IPS-NIHi7 (cell line): ENCODE measurements around the gene FAM20B.

Experiments
- DNase-seq: peaks from one replicate; pipeline ENCODE4 v3.0.0; 2012; ENCODE audit warnings: mixed read lengths; ENCODE audit errors: extremely low spot score

The FAM20B gene

DNA sequence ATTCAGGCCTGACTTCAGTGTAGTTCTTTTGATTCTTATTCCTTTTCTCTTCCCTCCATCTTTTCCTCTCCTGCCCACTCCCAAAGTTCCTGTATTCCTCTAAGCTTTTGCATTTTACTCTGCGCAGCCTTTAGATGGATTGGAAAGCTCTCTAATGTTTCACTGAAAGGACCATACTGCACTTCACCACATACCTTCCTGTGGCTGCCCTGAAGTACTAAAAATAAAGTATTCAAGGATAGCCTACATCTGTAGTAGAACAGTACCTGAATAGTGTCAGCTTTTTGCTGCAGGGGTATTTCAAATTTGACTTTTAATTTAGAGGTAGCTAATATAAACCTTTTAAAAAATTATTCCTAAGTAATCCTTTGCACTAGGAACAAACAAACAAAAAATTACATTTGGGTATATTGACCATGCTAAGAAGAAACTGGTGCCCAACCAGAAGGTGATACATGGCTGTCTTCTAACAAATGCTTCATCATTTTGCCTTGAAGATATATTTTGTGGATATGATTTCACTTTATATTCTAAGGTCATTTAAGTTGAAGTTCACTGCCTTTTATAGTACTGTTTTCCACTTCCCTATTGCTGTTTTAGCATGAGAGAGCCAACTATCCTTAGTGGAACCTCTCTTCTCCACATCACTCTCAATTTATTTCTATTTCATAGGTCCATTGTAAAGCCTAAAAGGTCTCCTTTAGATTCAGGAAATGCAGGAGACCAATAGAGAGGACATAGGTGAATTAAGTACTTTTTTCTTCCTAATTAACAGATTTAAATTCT lies 22.8 kb downstream of the FAM20B start:
- no peak for DNase-seq

DNA sequence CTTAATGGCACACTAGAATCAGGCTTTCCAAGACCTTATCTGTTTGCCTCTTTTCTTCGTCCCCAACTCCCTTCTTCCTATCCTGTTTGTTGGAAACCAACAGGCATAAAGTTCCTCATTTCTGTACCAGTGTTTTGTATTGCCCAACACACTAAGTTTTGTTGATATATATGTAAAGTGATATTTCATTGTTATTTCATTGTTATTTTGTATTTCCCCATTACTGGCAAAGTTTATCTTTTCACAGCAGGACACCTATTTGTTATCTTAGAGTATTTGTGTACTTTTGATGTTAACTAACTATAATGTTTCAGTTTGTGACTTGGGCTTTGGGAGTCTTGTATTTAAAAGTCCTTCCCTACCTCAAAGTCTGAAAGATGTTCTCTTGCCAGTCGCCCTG lies 27.1 kb downstream of the FAM20B start:
- DNase-seq, result no peak

DNA sequence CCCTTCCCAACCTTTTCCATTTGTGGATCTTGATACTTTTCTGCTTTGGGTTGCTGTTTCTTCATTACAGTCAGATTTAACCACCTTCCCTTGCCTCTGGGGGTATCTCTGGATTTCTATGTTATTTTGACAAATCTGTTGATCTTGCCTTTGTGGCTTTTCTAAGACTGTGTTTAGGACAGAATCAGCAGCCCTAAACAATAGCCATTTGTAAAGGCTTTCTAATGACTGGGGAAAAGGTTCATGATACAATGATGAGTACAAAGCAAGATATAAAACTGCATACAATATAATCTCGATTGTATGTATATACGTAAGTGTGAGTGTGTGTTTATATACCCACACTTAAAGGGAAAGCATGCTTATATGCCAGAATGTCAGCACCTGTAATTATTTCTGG lies 27.8 kb downstream of the FAM20B start:
- DNase-seq, result no peak

DNA sequence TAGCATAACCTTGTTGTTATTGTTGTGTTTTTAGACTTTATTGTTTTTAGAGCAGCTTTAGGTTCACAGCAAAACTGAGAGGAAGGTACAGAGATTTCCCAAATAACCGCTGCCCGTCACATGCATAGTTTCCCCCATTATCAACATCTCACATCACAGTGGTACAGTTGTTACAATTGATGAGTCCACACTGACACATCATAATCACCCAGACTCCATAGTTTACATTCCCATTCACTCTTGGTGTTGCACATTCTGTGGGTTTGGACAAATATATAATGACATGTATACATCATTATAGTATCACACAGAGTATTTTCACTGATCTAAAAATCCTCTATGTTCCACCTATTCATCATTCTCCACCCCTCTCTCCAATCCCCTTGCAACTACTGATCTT lies 30.2 kb downstream of the FAM20B start:
- DNase-seq, result no peak

DNA sequence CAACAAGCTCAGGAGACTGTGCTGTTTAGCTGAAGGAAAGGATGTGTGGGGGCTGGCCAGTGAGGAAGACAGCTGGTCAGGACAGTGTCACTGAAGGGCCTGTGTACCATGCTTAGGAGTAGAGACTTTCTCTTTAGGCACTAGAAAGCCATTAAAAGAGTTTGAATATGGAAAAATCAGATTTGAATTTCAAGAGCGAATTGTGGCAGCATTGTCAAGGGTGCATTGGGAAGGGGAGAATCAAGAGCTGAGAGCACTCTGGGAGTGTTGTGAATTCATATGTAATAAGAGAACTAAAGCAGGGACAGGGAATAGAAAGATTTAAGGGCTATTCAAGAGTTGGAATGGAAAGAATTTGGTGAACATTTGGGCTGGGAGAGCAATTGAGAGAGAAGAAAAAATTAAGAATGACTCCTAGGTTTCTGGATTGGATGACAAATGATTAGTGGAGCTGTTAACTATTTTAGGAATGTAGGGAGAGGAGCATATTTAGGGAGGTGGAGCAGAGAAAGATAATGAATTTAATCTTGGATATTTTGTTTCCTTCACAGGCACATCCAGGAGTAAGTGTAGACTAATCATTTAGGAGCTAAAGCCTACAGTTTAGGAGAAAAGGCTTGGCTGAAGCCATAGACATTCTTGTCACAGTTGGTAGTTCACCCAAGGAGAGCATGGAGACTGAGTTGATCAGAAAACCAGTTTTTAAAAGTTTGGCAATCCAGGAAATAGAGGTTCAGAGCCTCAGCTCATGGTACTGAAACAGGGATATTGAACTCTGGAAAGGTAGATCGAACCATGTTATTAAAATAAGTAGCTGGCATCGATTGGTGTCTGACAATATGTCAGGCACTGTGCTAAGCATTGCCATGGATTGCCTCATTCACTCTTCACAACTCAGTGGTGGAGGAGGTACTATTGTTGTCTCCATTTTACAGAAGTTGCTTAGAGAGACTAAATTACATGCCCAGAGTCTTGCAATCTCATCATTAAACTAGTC lies 33.1 kb downstream of the FAM20B start:
- DNase-seq, result peak; percentile 20

DNA sequence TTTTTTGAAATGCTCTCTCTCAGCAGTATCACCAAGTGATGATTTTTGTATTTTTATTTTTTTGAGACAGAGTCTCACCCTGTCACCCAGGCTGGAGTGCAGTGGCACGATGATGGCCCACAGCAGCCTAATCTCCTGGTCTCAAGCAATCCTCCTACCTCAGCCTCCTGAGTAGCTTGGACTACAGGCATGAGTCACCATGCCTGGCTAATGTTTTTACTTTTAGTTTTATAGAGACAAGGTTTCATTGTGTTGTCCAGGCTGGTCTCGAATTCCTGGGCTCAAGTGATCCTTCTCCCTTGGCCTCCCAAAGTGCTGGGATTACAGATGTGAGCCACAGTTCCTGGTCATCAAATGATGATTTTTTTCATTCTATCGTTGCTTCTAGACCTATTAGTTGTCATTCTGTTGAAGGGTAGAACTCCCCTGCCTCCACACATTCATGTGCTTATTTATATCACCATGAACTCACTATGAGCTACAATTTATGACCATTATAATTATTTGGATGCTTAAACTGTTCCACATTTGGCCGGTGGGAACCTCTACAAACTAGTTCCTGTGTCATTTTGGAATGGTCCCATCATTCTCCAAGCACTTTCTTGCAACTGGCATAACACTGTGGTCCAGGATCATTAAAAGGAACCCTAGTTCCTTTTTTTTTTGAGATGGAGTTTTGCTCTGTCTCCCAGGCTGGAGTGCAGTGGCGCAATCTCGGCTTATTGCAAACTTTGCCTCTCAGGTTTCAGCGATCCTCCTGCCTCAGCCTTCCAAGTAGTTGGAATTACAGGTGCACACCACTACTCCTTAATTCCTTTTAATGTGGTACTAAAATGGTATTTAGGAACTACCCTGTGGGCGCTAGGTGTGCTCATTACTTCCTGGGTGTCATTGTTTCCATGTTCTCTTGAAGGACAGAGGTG lies 35.9 kb downstream of the FAM20B start:
- DNase-seq, result no peak

DNA sequence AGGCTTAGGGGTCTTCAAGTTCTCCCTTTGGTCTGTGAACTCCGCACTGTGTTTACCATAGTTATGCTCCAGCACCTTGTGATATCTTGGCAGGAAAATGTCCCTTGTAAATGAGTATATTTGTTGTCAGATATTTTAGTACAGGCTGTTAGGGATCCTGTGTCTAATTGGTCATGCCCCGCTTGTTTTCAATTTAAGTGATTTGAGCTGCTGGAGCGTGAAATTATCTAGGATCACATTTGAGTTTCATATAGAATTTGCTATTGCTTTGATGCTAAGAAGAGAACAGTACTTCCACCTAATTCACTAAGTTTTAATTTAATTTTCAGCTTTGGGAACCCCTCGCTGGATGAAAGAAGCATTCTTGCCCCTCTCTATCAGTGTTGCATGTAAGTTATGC lies 40.8 kb downstream of the FAM20B start:
- no peak for DNase-seq

DNA sequence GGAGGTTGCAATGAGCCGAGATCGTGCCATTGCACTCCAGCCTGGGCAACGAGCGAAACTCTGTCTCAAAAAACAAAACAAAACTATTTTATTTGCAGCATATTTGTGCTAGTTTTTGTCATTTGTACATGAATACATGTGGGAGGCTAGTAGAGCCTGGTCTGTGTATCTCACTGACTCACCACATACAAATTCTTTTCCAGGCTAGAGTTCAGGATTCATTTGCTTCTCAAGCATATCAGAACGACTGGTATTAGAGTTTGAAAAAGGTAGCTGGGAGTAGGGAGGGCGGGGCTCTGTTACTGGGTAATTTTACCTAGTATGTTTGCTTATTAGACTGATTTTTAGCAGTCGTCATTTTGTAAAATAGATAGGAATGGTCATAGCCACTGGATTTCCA lies 51.7 kb downstream of the FAM20B start:
- no peak for DNase-seq

DNA sequence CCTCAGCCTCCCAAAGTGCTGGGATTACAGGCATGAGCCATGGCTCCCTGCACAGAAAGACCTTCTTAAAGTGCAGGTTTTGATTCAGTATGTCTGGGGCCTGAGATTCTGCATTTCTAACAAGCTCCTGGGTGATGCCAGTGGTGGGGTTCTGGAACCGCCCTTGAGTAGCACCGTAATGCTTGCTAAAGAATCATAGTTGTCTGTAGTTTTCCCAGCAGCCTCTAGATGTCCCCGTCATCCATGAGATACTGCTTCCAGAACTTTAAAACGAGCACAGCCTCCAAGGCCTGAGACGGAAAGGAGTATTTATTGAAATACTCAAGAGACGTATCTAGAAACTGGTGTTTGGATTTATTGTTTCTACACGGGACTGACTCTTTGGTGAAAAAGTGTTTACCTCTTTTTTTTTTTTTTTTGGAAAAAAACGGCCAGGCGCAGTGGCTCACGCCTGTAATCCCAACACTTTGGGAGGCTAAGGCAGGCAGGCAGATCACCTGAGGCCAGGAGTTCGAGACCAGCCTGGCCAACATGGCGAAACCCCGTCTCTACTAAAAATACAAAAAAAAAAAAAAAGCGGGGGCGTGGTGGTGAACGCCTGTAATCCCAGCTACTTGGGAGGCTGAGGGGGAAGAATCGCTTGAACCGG lies 53.5 kb downstream of the FAM20B start:
- peak; percentile 69 for DNase-seq

DNA sequence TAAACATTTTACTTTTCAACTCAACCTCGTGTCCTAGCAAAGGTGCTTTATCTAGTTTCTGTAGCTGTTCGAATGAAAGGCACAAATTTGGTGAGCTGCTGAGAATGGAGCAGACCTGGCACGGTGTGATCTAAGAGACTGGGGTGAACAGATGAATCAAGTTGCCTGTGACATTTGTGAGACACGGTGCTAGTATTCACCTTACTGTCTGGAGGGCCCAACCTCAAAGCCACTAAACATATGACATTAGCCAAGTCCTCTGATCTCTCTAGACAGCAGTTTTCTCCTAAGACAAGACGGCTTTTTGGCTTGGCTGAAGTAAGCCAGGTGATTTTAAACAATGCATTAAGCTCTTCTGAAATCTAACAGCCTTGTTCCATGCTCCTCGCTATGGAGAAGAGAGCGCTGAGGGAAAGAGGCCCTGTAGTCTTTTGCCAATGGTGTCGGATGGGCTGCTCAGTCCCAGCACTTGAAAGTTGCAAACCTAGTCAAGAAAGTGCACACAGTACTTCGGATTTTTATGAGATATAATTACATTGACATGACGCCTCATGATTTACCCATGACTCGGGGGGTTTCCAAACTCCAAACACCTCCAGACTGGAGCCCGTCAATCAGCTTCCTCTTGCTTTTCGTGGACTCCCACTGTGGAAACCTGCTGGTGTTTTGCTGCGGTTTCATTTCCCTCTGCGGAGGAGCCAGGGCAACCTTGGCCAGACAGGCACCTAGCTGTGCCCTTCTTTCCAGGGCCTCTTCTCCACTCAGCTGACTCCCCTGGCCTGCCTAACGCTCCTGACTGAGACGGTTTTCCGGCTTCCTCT lies 55.4 kb downstream of the FAM20B start:
- DNase-seq, result no peak

DNA sequence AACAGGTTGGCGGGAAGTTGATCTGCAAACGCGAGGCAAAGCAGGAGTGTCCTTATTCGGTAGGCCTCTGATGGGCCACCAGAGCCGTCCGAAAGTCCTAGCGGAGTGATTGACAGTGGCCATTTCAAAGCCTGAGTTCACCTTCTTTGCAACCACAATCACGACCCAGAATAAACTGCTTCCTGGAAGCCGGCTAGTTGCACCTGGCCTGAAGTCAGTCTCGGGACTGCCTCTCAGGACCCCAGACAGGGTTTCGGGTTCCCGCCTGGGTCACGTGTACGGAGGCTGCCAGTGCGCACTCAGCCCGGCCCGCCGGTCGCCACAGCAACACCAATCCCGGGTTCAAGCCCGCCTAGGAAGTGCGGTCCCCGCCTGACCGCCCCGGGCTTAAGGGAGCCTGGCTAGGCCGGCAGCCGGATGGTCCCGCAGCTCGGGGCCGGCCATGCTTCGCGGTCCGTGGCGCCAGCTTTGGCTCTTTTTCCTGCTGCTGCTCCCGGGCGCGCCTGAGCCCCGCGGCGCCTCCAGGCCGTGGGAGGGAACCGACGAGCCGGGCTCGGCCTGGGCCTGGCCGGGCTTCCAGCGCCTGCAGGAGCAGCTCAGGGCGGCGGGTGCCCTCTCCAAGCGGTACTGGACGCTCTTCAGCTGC lies 56.1 kb downstream of the FAM20B start, which contains the start of gene TOR3A:
Gene TOR3A, plus strand, starts transcription at position 384 of the 646 bp plus-strand sequence. Its CDS starts 59 bp downstream, at position 443.
- peak; percentile 96 for DNase-seq

DNA sequence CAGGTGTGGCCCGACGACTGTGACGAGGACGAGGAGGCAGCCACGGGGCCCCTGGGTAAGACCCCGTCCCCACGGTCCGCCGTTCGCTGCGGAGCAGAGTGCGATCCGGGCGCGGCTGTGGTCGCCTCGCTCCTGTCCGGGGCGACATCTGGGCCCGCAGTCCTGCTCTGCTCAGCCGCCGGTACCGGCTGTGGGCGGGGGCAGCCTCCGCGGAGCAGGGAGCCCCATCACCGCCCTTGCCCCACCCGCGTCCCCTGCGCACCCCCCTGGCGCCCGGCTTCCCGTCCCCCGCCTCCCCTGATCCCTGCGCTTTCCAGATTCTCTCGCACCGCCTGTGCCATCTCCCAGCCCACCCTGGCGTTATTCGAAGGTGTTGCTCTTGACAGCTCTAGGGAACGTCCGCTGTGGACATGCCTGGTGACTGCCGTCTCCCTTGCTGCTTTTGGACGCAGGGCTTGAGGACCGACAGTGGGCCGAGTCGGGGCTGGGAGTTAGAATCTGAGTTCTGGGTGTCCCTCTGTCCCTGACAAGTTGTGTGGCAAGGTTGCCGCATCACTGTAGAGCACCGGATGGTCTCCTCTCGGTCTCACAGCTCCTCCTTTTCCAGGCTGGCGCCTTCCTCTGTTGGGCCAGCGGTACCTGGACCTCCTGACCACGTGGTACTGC lies 56.8 kb downstream of the FAM20B start:
- peak; percentile 50 for DNase-seq

DNA sequence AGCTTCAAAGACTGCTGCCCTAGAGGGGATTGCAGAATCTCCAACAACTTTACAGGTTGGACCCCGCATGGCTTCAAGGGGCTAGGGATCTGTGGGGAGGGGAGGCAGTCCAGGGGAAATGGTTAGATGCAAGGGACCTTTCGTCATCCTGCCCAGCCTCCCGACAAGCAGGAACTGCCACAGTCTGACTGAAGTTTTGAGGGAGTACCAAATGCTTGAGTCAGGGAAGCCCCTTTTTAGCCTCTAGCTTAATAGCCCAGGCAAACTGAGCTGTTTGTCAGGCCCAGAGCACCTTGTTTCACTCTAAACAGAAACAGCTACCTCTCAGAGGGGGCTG lies 57.3 kb downstream of the FAM20B start:
- no peak for DNase-seq

DNA sequence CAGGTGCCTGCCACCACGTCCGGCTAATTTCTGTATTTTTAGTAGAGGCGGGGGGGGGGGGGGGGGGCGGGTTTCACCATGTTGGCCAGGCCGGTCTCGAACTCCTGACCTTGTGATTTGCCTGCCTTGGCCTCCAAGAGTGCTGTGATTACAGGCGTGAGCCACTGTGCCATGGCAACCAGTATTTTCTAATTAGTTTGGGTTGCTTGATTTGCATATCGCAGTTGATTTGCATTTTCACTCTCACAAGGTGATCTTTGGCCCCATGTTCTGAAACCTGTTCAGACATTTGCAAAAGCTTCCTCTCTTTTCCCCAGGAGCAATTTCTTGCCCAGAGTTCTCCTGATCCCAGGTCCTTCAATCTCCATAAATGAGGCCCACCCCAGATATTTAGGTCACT lies 57.8 kb downstream of the FAM20B start:
- no peak for DNase-seq

DNA sequence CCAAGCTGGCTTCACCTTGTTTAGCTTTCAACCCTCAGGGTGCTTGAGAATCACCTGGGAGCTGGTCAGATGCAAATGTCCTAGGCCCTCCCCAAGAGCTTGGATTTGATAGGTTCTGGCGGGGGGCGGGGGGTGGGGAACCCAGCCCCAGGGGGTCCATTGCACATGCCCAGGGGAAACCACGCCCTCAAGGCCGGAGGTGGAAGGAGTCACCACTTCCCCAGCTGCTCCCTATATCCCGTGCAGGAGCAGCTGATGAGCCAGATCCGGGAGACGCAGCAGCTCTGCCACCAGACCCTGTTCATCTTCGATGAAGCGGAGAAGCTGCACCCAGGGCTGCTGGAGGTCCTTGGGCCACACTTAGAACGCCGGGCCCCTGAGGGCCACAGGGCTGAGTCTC lies 62.0 kb downstream of the FAM20B start:
- peak; percentile 96 for DNase-seq

DNA sequence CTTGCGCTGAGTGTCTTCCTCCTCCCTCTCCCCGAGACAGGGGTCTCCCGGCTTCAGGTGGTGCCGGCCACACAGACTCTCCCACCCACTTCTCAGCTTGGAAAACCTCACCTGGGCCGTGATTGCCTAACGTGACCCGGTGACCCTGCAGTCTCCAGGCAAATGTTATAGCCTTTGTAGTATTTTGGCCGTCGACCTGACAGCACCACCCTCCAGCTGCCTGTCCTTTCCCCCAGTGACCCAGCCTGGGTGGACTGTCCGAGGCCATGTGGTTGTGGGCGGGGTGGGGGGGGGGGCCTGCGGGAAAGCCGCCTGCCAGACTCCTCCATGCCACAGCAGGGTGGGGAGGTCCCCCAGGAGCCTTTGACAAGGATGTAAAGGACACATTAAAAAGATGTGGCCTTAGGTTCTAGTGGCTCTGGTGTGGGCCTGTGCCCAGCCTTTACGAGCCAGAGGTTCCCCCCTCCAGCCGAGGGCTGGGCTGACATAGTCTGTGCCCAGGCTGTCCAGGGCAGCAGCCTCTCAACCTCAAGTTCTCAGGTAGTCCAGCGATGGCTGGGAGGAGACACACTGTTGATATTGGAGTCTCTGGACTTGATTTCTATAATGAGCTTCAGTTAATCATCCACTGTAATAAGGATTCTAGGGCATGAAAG lies 64.3 kb downstream of the FAM20B start:
- DNase-seq, result no peak

DNA sequence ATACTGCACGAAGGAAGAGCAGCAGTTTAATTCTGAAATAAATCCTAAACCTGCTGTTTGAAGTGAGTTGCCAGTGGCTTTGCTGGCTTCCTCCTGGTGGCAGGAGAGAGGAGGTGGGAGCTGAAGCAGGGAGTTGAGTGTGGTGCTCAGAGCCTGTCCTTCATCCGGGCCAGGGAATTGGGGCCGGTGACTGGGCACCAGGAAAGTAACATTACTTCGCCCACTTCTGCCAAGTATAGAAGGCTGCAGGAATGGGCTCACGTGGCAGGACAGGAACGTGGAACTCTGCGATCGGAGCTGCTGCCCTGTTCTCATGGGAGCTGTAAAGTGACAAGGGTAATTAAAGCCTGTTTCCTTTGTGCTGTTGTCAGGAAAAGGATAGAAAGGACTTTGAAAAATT lies 64.8 kb downstream of the FAM20B start:
- DNase-seq, result no peak

DNA sequence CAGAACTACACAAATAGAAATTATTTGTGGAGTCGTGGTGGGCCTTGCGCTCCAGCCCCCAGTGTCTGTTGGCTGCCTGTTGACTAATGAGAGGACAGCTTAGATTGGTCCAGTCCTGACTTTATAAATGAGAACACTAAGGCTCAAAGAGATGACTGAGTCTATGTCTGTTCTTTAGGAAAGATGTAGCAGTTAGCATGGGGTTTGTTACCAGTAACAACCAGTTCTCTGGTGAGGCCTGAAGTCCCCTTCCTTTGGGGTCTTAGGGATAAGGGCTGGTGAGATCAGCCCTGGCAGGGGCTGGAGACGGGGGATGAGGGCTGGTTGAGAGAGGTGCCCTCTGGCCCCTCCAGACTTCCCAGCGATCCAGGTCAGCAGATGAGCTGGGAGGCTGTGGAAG lies 65.2 kb downstream of the FAM20B start:
- no peak for DNase-seq

DNA sequence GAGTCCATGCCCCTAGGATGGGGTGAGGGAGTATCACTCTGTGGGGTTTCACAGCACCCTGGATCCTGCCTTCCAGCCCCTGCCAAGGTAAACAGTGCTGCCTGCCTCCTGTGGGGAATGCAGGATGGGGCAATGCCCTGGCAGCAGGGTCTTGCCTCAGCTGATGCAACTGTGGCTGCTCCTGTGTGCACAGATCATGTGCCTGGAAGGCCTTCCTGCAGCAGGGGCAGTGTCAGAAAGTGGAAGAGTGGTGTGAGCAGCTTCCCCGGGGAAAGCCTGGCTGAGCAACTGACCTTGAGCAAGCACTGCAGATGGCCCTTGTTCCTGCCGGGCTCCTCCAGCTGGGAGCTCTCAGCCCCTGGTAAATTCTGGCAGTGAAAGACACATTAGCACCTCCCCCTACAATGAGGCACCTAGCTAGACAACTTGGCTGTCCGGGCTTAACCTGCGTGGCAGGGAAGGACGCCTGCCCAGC lies 66.0 kb downstream of the FAM20B start:
- DNase-seq, result no peak
